Smooth muscle cell (in vitro differentiated cells): ENCODE data around the gene PLA2G6. TPM values are rescaled to one million over a fixed set of nuclear protein-coding genes. Genes with fewer than 3 reads are reported as not detected.

Experiments used
- DNase-seq: peaks from one replicate; lab custom pipeline; 2025; ENCODE audit not compliant: unreplicated experiment; lab: John Stamatoyannopoulos, UW
- H2AFZ ChIP-seq: fragments of 200-600 bp; sonication (generic); 2 replicates; pipeline ENCODE4 v1.6.0; 2016; ENCODE audit warnings: antibody characterized with exemption, low read depth, mild to moderate bottlenecking
- H3F3A ChIP-seq: fragments of 200-600 bp; sonication (generic); 2 replicates; pipeline ENCODE4 v1.6.0; 2017; ENCODE audit warnings: antibody characterized with exemption, low read depth
- H3K27ac ChIP-seq: fragments of 200-600 bp; sonication (generic); 2 replicates; pipeline ENCODE4 v1.5.1; 2016; ENCODE audit warnings: low read depth, mild to moderate bottlenecking
- H3K27me3 ChIP-seq: fragments of 200-600 bp; sonication (generic); 2 replicates; pipeline ENCODE4 v1.6.1; 2016; ENCODE audit warnings: low read depth, mild to moderate bottlenecking
- H3K36me3 ChIP-seq: fragments of 200-600 bp; sonication (generic); 2 replicates; pipeline ENCODE4 v1.5.1; 2016; ENCODE audit warnings: low read depth
- H3K4me1 ChIP-seq: fragments of 200-600 bp; sonication (generic); 2 replicates; pipeline ENCODE4 v1.5.1; 2016; ENCODE audit warnings: low read depth
- H3K4me2 ChIP-seq: fragments of 200-600 bp; sonication (generic); 2 replicates; pipeline ENCODE4 v1.6.0; 2016; ENCODE audit warnings: mild to moderate bottlenecking
- H3K4me3 ChIP-seq: fragments of 200-600 bp; sonication (generic); 2 replicates; pipeline ENCODE4 v1.5.1; 2016; ENCODE audit warnings: mild to moderate bottlenecking
- H3K79me2 ChIP-seq: fragments of 200-600 bp; sonication (generic); 2 replicates; pipeline ENCODE4 v1.6.0; 2016; ENCODE audit warnings: low read depth, mild to moderate bottlenecking
- H3K9ac ChIP-seq: fragments of 200-600 bp; sonication (generic); 2 replicates; pipeline ENCODE4 v1.6.0; 2016; ENCODE audit warnings: low read depth
- H3K9me3 ChIP-seq: fragments of 200-600 bp; sonication (generic); replicated peaks from 2 replicates; pipeline ENCODE4 v1.5.1; 2016; ENCODE audit warnings: low read depth
- H4K20me1 ChIP-seq: fragments of 200-600 bp; sonication (generic); 2 replicates; pipeline ENCODE4 v1.6.0; 2016; ENCODE audit warnings: low read depth
- WGBS: methylation state at CpG from one replicate; pipeline ENCODE4 v1.1.7; 2016; ENCODE audit warnings: low lambda C conversion rate; 5-methylcytosine and 5-hydroxymethylcytosine counted together
- polyA plus RNA-seq: library from polyadenylated mRNA; unstranded; fragments of >200 nt; fragmentation: Nextera tagmentation; extraction: Ambion mirVana; gene quantifications from 2 replicates; pipeline ENCODE4 v1.2.1, GENCODE V29; 2016
- total RNA-seq: library from RNA; depleted of rRNA; stranded (reverse); fragments of >200 nt; gene quantifications from 2 replicates; pipeline ENCODE4 v1.2.3, GENCODE V29; 2014
- TF ChIP-seq, protein P1 (sequence below): fragments of 200-600 bp; sonication (generic); IDR thresholded peaks from 2 replicates; pipeline ENCODE4 v1.5.1; 2017; ENCODE audit warnings: borderline replicate concordance, mild to moderate bottlenecking, antibody characterized with exemption; ENCODE audit not compliant: insufficient read depth, poor library complexity, severe bottlenecking

The PLA2G6 gene
- total and polyA plus RNA-seq, 2 experiments from 2014 or later, result 6.1 to 8.9 TPM

DNA sequence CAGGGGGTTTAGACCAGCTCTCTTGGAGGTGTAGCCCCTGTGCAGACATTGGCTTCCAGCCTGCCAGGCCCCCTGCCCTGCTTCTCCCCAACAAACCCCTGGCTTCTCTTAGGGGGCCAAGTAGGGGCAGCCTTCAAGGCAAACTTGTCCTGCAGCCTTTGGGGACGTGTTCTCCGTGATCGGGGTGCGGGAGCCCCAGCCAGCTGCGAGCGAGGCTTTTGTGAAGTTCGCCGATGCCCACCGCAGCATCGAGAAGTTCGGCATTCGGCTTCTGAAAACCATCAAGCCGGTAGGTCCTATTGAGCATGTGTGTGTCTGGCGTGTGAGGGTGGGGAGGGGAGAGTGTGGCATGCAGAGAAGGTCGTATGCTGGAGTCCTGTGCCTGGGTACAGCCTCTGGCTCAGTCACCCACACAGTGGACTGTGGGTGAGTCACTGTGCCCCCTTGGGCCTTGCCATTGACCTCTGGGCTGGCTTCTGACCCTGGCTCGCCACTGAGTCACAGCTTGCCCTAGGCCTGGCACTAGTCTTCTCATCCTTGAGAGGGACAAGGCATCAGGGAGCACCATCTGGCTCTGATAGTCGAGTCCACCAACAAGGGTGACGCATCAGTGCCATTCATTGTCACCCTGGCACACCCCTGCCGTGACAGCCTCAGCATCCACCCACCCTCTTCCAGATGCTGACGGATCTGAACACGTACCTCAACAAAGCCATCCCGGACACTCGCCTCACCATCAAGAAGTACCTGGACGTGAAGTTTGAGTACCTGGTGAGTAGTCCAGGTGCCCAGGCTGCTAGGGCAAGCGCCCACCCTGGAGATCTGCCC is 109.1 kb downstream of the PLA2G6 start:
- Histone ChIP-seq H2AFZ (no peak overlapping the region), H3K4me3 (no peak overlapping the region), H3K4me1 (no peaks in the 10 kb centered on the region), H3K9ac (no peak overlapping the region), H3K36me3 (no peaks in the 10 kb centered on the region), H3K79me2 (no peaks in the 10 kb centered on the region), H3F3A (no peaks in the 10 kb centered on the region), H3K4me2 (no peak overlapping the region), H4K20me1 (no peaks in the 10 kb centered on the region), H3K9me3 (no peaks in the 10 kb centered on the region), H3K27ac (no peak overlapping the region), H3K27me3 (no peaks in the 10 kb centered on the region)
- TF ChIP-seq, protein P1, sequence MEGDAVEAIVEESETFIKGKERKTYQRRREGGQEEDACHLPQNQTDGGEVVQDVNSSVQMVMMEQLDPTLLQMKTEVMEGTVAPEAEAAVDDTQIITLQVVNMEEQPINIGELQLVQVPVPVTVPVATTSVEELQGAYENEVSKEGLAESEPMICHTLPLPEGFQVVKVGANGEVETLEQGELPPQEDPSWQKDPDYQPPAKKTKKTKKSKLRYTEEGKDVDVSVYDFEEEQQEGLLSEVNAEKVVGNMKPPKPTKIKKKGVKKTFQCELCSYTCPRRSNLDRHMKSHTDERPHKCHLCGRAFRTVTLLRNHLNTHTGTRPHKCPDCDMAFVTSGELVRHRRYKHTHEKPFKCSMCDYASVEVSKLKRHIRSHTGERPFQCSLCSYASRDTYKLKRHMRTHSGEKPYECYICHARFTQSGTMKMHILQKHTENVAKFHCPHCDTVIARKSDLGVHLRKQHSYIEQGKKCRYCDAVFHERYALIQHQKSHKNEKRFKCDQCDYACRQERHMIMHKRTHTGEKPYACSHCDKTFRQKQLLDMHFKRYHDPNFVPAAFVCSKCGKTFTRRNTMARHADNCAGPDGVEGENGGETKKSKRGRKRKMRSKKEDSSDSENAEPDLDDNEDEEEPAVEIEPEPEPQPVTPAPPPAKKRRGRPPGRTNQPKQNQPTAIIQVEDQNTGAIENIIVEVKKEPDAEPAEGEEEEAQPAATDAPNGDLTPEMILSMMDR, result no peak
- DNase-seq, result no peak
- 97% methylated on average over 25 of the region's 25 CpGs for WGBS

DNA sequence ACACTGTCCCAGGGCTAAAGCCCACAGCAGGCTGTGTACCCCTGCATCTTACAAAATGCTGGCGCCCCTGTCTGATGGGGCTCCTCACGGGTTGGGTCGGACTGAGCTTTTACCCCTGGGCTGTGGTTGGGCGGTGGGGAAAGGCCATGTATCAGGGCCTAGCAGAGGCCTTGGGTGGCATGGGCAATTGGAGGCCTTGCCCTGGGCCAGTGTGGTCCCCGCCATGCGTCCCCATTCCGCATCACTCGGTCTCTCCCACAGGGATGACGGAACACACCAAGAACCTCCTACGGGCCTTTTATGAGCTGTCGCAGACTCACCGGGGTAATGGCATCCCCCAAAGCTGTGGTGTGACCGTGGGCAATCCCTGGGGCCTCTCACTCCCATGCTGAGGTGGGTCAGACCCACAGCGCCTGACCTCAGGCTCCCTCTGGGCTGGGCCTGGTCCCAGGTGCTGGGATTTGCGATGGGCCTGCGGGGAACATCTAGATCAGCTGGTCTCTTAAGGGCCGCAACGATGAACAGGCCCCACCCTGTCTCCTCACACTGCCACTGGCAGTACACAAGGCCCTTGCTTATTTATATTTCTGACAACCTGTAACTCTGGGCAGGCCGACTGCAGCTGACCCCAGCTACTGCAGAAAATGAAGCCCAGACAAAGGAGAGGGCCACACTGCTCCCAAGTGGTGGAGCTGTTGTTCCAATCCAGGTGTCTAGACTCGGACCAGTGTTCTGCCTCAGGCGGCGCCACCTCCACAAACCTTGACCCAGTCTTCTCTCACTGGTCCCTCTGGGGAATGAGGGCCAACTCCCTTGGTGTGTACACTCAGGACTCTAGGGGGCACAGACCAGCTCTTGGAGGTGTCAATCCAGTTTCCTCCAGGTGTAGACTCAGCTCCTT is 110.0 kb downstream of the PLA2G6 start:
- Histone ChIP-seq H3F3A (no peaks in the 10 kb centered on the region), H3K36me3 (no peaks in the 10 kb centered on the region), H3K79me2 (no peaks in the 10 kb centered on the region), H2AFZ (no peak overlapping the region), H3K27me3 (no peaks in the 10 kb centered on the region), H3K9me3 (no peaks in the 10 kb centered on the region), H3K4me3 (no peak overlapping the region), H3K9ac (no peak overlapping the region), H3K27ac (no peak overlapping the region), H4K20me1 (no peaks in the 10 kb centered on the region), H3K4me1 (no peaks in the 10 kb centered on the region), H3K4me2 (no peak overlapping the region)
- 90% methylated on average over 20 of the region's 22 CpGs for WGBS
- TF ChIP-seq, protein P1, result no peak
- no peak for DNase-seq

GRCh38 chr22:38070250-38070921 is 111.2 kb downstream of the PLA2G6 start:
- H3K79me2 ChIP-seq, result no peaks in the 10 kb centered on the region
- H4K20me1 ChIP-seq, result no peaks in the 10 kb centered on the region
- no peak overlapping the region for H3K4me3 ChIP-seq
- H3K27ac ChIP-seq, result no peak overlapping the region
- no peaks in the 10 kb centered on the region for H3F3A ChIP-seq
- H3K9ac ChIP-seq, result no peak overlapping the region
- no peak for DNase-seq
- TF ChIP-seq, protein P1, result no peak
- 96% methylated on average over 11 of the region's 11 CpGs for WGBS
- no peak overlapping the region for H3K4me2 ChIP-seq
- no peaks in the 10 kb centered on the region for H3K4me1 ChIP-seq
- H3K27me3 ChIP-seq, result no peaks in the 10 kb centered on the region
- H3K36me3 ChIP-seq, result no peaks in the 10 kb centered on the region
- H3K9me3 ChIP-seq, result no peaks in the 10 kb centered on the region
- H2AFZ ChIP-seq, result no peak overlapping the region
